Measurements from ENCODE around the gene NBPF14. TPM values are rescaled to one million over a fixed set of nuclear protein-coding genes. Genes with fewer than 3 reads are reported as not detected.

The NBPF14 gene, protein sequence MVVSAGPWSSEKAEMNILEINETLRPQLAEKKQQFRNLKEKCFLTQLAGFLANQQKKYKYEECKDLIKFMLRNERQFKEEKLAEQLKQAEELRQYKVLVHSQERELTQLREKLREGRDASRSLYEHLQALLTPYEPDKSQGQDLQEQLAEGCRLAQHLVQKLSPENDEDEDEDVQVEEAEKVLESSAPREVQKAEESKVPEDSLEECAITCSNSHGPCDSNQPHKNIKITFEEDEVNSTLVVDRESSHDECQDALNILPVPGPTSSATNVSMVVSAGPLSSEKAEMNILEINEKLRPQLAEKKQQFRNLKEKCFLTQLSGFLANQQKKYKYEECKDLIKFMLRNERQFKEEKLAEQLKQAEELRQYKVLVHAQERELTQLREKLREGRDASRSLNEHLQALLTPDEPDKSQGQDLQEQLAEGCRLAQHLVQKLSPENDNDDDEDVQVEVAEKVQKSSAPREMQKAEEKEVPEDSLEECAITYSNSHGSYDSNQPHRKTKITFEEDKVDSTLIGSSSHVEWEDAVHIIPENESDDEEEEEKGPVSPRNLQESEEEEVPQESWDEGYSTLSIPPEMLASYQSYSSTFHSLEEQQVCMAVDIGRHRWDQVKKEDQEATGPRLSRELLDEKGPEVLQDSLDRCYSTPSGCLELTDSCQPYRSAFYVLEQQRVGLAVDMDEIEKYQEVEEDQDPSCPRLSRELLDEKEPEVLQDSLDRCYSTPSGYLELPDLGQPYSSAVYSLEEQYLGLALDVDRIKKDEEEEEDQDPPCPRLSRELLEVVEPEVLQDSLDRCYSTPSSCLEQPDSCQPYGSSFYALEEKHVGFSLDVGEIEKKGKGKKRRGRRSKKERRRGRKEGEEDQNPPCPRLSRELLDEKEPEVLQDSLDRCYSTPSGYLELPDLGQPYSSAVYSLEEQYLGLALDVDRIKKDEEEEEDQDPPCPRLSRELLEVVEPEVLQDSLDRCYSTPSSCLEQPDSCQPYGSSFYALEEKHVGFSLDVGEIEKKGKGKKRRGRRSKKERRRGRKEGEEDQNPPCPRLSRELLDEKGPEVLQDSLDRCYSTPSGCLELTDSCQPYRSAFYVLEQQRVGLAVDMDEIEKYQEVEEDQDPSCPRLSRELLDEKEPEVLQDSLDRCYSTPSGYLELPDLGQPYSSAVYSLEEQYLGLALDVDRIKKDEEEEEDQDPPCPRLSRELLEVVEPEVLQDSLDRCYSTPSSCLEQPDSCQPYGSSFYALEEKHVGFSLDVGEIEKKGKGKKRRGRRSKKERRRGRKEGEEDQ (N-terminal part only)
- total RNA-seq = 72.7 TPM

DNA sequence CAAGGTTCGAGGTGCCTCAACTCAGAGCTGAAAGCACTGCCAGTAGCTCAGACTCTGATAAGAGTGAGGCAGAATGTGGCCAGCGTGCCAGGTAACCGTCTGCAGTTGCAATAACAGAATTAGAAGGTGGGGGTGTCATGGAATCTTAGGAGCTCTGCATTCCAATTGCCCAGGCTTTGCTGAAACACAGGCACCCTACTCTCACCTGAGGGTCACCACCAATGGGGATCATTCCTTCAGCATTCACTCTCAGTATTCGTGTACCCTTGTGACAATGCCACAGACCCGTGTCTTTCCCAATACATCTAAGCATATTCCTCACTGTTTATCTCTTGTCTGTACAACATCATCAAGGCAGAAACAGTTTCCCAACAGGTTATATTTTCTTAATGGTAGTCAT, at the start of gene NBPF14:
Gene NBPF14, minus strand, starts transcription at position 101 of the 400 bp plus-strand sequence. CDS start 294 bp downstream, outside the sequence.

DNA sequence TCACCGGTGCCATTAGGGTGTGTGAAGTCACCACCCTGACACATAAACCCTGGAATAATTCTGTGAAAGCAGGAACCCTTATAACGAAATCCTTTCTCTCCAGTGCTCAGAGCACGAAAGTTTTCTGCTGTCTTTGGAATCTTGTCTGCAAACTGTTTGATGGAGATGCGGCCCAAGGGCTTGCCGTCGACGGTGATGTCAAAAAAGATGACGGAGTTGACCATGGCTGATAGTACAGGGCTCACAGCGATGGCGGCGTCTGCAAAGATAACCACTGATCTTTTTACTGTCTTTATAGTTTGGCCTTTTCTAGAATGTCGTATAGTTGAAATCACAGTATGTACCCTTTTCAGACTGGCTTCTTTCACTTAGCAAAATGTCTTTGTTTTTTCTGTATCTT, 112.8 kb downstream of the NBPF14 start, which contains the start of gene PPIAL4G:
Gene PPIAL4G, minus strand, starts transcription at position 274 of the 400 bp plus-strand sequence. Its CDS starts 50 bp downstream, at position 224.

Small RNA genes lying within 50 kb of the gene (small RNA-seq; reads per million reads assigned to genes)
- gene RF00003 (ENCODE audit: low replicate concordance) = 0.35 reads per million, percentile 41 among the genes with 10 or more reads in this experiment

Other genes starting within 250 kb of the NBPF14 start
- 0.12 TPM for gene PPIAL4G, start 112.7 kb downstream of the NBPF14 start, total RNA-seq
- gene NUDT4B, start 152.8 kb upstream of the NBPF14 start, total RNA-seq = 9.4 TPM
- gene PDE4DIP, start 248.4 kb upstream of the NBPF14 start, total RNA-seq = 370 TPM